Sigmoid colon (tissue), 3 donors: ENCODE data around the gene FGD5.

Experiments
- CTCF ChIP-seq, 4 experiments: fragments of 450-650 bp in 3 of 4; fragments of 200-600 bp in 1 of 4; IDR thresholded peaks; one replicate each; pipeline ENCODE4 v1.5.1; 2016 to 2019; ENCODE audit warnings: antibody characterized with exemption in 4 of 4, mild to moderate bottlenecking in 3 of 4, moderate library complexity in 2 of 4
- POLR2A ChIP-seq, 2 donors: fragments of 450-650 bp; IDR thresholded peaks; one replicate each; pipeline ENCODE4 v1.6.1; 2016; ENCODE audit warnings: antibody characterized with exemption in 2 of 2, mild to moderate bottlenecking in 2 of 2, moderate library complexity in 2 of 2

GRCh38 chr3:14779069-14779685 is 39.6 kb upstream of the FGD5 start:
- TF ChIP-seq POLR2A (IDR thresholded peaks at IDR 0.05) = no peak
- no peak for TF ChIP-seq CTCF (IDR thresholded peaks at IDR 0.05)
